Measurements from ENCODE around the gene ASB13.

ASB13 gene

DNA sequence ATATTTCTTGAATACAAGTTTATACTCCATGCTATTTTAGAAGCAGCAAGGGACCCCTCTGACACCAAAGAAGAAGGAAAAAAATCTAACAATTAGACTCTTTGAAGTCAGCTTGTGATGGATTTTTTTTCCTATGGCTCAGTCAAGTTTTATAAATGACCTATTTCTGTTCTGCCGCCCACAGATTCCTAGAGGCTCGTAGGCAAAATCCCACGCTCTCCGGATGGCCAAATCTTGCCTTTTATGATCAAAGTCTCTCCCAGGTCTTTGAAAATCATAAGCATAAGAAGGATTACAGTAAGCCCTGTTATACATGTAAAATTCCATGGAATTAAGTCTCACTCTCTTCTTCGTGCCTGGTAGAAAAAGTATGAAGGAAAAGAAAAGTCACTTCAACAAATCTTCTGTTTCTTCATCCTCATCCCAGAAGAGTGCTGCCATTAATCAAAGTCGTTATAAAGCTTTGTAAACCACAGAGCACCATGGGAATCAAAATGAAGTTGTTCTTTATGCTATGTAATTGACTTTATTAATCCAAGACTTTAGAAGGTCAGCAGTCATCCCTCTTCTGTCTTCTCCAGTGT lies 33.1 kb downstream of the ASB13 start:
- ChIA-PET CTCF (interaction anchor here (0.6 to 1.6 kb wide), 2 partner anchors 10 to 84 kb away, joined by 3 to 5 read pairs; no protein-coding TSS in a partner anchor), POLR2A (no interaction called here)
- DNase-seq (ENCODE audit: extremely low spot score), result no peak
- TF ChIP-seq HDGF (IDR thresholded peaks at IDR 0.05; ENCODE audit: borderline replicate concordance), result no peak
- TF ChIP-seq L3MBTL2 (conservative IDR thresholded peaks at IDR 0.05), result no peak
- TF ChIP-seq TARDBP (IDR thresholded peaks at IDR 0.05), result no peak
- TF ChIP-seq ARNT (IDR thresholded peaks at IDR 0.05), result no peak
- no peak for TF ChIP-seq NFRKB (IDR thresholded peaks at IDR 0.05)
- TF ChIP-seq SP1 (IDR thresholded peaks at IDR 0.05), result no peak
- no peak for TF ChIP-seq BHLHE40 (IDR thresholded peaks at IDR 0.05; ENCODE audit: borderline replicate concordance)
- TF ChIP-seq SUZ12 (IDR thresholded peaks at IDR 0.05), result no peak
- TF ChIP-seq FOXK2 (IDR thresholded peaks at IDR 0.05), result no peak
- no peak for TF ChIP-seq ZNF384 (IDR thresholded peaks at IDR 0.05)
- TF ChIP-seq FOXA1 (IDR thresholded peaks at IDR 0.05), result no peak
- no peak for TF ChIP-seq FOXM1 (IDR thresholded peaks at IDR 0.05; ENCODE audit: borderline replicate concordance)
- no peak for TF ChIP-seq ELF4 (IDR thresholded peaks at IDR 0.05)
- no peak for TF ChIP-seq LEF1 (IDR thresholded peaks at IDR 0.05; ENCODE audit: borderline replicate concordance)
- TF ChIP-seq, protein P1, sequence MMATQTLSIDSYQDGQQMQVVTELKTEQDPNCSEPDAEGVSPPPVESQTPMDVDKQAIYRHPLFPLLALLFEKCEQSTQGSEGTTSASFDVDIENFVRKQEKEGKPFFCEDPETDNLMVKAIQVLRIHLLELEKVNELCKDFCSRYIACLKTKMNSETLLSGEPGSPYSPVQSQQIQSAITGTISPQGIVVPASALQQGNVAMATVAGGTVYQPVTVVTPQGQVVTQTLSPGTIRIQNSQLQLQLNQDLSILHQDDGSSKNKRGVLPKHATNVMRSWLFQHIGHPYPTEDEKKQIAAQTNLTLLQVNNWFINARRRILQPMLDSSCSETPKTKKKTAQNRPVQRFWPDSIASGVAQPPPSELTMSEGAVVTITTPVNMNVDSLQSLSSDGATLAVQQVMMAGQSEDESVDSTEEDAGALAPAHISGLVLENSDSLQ (IDR thresholded peaks at IDR 0.05), result no peak
- TF ChIP-seq CTBP1 (IDR thresholded peaks at IDR 0.05; ENCODE audit: borderline replicate concordance), result no peak

DNA sequence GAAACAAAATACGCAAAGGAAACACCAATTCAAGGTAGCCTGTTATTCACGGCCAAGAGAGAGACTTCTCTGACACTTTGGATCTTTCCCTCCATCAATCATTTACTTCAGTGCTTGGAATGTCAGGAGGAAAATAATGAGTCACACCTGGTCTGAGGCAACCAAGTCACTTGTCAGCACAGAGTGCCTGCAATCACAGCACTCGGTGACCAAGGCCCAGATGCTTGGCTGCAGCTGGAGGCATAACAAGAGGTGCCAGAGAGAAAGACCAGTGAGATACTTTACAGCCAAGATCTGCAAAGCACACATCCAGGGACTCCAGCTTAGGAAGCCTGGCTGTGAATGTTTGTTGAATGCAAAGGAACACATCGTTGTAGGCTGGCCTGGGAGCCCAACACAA lies 33.9 kb downstream of the ASB13 start:
- DNase-seq (ENCODE audit: extremely low spot score), result no peak
- ChIA-PET POLR2A (interaction anchor here (0.6 kb wide), 1 partner anchor 78 kb away, joined by 5 read pairs; no protein-coding TSS in a partner anchor), CTCF (interaction anchor here (0.6 kb wide), 2 partner anchors 84 to 784 kb away, joined by 3 read pairs; no protein-coding TSS in a partner anchor)
- TF ChIP-seq CTBP1 (IDR thresholded peaks at IDR 0.05; ENCODE audit: borderline replicate concordance) (no peak), BHLHE40 (IDR thresholded peaks at IDR 0.05; ENCODE audit: borderline replicate concordance) (no peak), FOXK2 (IDR thresholded peaks at IDR 0.05) (no peak), LEF1 (IDR thresholded peaks at IDR 0.05; ENCODE audit: borderline replicate concordance) (no peak), ARNT (IDR thresholded peaks at IDR 0.05) (no peak), SP1 (IDR thresholded peaks at IDR 0.05) (no peak), FOXM1 (IDR thresholded peaks at IDR 0.05; ENCODE audit: borderline replicate concordance) (no peak)
- TF ChIP-seq, protein P1 (IDR thresholded peaks at IDR 0.05), result 0 out of 2 replicates have a peak, but pooled peaks have one; percentile 16

DNA sequence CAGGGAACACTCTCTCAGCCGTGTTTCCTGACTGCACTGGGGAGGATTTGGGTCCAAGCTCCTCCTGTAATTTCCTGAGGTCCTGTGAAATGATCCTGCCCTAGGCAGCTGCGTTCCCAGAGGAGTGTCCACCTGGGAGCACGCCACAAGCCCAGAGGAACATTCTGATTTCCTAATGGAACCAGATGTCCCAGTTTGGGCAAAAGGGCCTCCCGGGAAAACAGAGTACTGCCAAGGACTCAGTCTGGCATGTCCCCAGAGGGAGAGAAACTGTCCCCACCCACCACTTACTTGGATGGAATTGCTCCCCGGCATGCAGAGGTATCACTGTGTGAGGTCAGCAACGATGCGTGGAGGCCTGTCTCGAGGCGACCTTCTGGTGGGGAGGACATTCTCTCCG lies 34.5 kb downstream of the ASB13 start:
- ChIA-PET POLR2A (interaction anchor here (0.6 kb wide), 1 partner anchor 77 kb away, joined by 5 read pairs; no protein-coding TSS in a partner anchor), CTCF (interaction anchor here (0.6 kb wide), 1 partner anchor 784 kb away, joined by 3 read pairs; no protein-coding TSS in a partner anchor)
- no peak for TF ChIP-seq SP1 (IDR thresholded peaks at IDR 0.05)
- TF ChIP-seq TARDBP (IDR thresholded peaks at IDR 0.05), result no peak
- TF ChIP-seq, protein P1 (IDR thresholded peaks at IDR 0.05), result no peak
- no peak for TF ChIP-seq FOXM1 (IDR thresholded peaks at IDR 0.05; ENCODE audit: borderline replicate concordance)
- no peak for TF ChIP-seq NFRKB (IDR thresholded peaks at IDR 0.05)
- no peak for TF ChIP-seq CTBP1 (IDR thresholded peaks at IDR 0.05; ENCODE audit: borderline replicate concordance)
- no peak for DNase-seq (ENCODE audit: extremely low spot score)

DNA sequence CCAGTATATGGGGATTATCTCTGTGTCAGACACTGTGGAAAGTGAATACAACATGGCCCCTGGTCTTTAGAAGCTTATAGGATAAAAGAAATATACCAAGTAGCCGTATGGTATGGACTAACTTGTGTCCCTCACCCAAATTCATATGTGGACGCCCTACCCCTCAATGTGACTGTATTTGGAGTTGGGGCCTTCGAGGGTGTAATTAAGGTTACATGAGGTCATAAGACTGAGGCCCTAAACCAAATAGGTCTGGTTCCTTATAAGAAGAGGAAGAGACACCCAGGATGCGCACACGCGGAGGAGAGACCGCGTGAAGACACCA lies 36.3 kb downstream of the ASB13 start:
- no peak for DNase-seq (ENCODE audit: extremely low spot score)
- TF ChIP-seq BHLHE40 (IDR thresholded peaks at IDR 0.05; ENCODE audit: borderline replicate concordance) (no peak), FOXM1 (IDR thresholded peaks at IDR 0.05; ENCODE audit: borderline replicate concordance) (no peak), ZNF384 (IDR thresholded peaks at IDR 0.05) (no peak), FOXK2 (IDR thresholded peaks at IDR 0.05) (no peak), SUZ12 (IDR thresholded peaks at IDR 0.05) (no peak), CTBP1 (IDR thresholded peaks at IDR 0.05; ENCODE audit: borderline replicate concordance) (no peak), TARDBP (IDR thresholded peaks at IDR 0.05) (no peak)
- TF ChIP-seq, protein P1 (IDR thresholded peaks at IDR 0.05), result no peak
- CTCF ChIA-PET, result interaction anchor here (0.6 to 1.4 kb wide), 11 partner anchors 8 to 246 kb away, joined by 3 to 7 read pairs (median 4); no protein-coding TSS in a partner anchor
- POLR2A ChIA-PET, result interaction anchor here (0.6 kb wide), 1 partner anchor 184 kb away, joined by 3 read pairs; no protein-coding TSS in a partner anchor

DNA sequence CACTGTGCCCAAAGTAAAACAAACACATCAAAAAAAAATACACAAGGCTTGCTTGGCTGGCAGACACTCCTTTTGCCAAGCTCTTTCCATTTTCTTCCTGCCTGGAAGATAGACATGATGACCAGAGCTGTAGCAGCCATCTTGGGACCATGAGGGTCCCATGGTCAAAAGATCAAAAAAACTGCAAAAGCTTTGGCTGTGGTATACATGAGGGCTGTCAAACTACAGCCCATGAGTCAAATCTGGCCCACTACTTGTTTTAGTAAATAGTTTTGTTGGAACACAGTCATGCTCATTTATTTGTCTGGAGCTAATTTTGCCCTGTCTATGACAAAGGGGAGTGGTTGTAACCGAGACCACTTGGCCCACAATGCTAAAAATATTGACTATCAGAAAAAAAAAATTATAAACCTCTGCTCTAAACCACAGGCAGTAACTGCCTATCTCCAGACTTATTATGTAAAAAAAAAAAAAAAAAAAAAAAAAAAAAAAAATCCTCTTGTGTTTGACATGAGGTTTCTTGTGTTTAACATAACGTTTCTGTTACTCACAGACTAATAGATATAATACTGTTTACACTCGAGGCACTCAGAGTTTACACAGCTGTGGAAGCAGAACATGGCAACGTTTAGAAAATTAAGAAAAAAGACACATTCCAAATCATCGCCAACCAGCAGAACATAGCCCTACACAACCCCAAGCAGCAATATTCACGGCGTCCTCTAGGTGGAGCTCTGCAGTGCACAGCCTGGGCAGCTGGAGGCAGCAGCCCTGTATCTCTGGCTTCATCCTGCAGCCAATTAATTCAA lies 36.9 kb downstream of the ASB13 start:
- POLR2A ChIA-PET, result interaction anchor here (0.6 kb wide), 1 partner anchor 183 kb away, joined by 3 read pairs; no protein-coding TSS in a partner anchor
- TF ChIP-seq SP1 (IDR thresholded peaks at IDR 0.05) (no peak), CTBP1 (IDR thresholded peaks at IDR 0.05; ENCODE audit: borderline replicate concordance) (no peak), ELF4 (IDR thresholded peaks at IDR 0.05) (no peak), ZNF384 (IDR thresholded peaks at IDR 0.05) (peak; percentile 95), LEF1 (IDR thresholded peaks at IDR 0.05; ENCODE audit: borderline replicate concordance) (no peak)
- peak; percentile 84 for DNase-seq (ENCODE audit: extremely low spot score)
- CTCF ChIA-PET, result interaction anchor here (0.6 to 1.4 kb wide), 12 partner anchors 8 to 246 kb away, joined by 3 to 7 read pairs (median 4); no protein-coding TSS in a partner anchor
